Right ventricle myocardium inferior (tissue), 1 donor: ENCODE results near the gene AMBP. TPM values are rescaled to one million over a fixed set of nuclear protein-coding genes. Genes with fewer than 3 reads are reported as not detected.

ENCODE experiments used
- ATAC-seq: fragments of 200-7000 bp; cut with Tn5 transposase; one replicate; pipeline ENCODE4 v1.9.1; 2020; ENCODE audit warnings: mild to moderate bottlenecking, moderate library complexity
- DNase-seq: peaks from one replicate; pipeline ENCODE4 v3.0.0; 2021; ENCODE audit errors: missing footprints
- intact Hi-C: fragments of 100-400 bp; cut with DNase I; formaldehyde crosslinking; loops from one replicate; pipeline ENCODE4 v1.11.0; 2022
- total RNA-seq: library from RNA; stranded (reverse); fragmentation: NEBNext Ultra II Directional; extraction: Animal tissue kit (Norgen Biotek cat#: 25700); gene quantifications from one replicate; pipeline ENCODE4 v1.2.1, GENCODE V29; 2021
- donor health status: DM: no; HTN: yes; CAD: no; lungs with severe emphysema.

AMBP gene
- total RNA-seq, 1 donor from 2014 or later: not detected

DNA sequence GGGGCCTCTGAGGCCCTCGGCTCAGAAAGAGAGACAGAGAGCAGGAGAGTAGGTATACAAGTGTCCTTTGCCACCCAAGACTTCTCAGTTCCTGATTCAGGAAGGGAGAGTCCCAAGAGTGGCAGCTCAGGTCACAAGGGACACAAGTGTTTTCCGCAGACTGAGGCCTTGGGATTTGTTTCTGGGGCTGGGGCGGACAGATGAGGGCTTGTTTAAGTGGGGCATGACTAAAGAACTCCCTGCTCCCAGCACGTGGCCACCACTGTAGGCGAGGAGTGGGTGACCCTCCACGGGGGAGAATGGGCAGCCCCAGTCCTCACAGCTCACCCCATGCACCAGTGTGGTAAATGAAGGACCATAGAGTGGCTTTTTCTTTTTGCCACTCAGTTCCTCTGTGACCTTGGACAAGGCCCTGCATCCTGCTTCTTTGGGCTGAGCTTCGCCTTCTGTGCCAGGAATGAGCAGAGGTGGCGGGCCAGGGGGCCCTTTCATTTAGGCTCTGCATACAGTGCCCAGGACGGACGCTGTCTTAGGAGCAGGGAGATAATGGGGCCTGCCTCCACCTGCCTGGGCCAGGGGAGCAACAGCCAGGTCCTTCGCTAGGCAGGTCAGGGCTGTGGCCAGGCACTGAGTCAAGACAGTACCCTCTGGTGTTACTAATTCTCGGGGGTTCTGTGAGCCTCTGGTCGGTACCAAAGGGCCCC is 50.8 kb downstream of the AMBP start:
- intact Hi-C loops: no loop called here
- ATAC-seq (no peak), DNase-seq (no peak)

- no peak for DNase-seq
- intact Hi-C loops: no loop called here
- no peak for ATAC-seq
Measured at GRCh38 chr9:114026335-114026734, 51.8 kb downstream of the AMBP start.

GRCh38 chr9:114025760-114026159 is 52.3 kb downstream of the AMBP start:
- intact Hi-C loops: no loop called here
- ATAC-seq (no peak), DNase-seq (no peak)

DNA sequence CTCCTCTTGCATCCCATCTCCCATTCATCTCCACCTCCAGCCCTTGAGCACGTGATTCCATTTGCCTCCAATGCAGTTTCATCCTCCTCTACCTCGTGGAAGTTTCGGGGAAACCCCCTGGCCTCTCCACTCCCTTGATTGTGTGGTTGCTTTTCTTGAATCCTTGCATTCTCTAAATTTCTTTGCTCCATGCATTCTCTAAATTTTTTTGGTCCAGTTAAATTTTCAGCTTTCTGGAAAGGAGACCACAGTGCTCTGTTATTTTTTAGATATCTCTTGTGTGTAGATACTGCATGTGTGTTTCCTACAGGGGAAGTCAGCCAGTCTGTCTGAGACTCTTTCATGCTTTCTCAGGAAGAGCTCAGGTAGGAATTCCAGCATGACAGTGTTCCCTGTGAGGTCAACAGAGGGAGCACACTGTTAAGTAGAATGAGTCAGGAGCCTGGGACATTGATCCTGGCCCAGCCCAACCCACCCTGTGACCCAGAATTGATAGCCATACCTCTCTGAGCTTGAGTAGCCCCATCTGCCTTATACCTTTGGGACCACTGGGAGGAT is 52.8 kb downstream of the AMBP start:
- no peak for ATAC-seq
- no peak for DNase-seq
- intact Hi-C loops: no loop called here

GRCh38 chr9:114023961-114024360 is 54.1 kb downstream of the AMBP start:
- no peak for DNase-seq
- no peak for ATAC-seq
- intact Hi-C loops: no loop called here

GRCh38 chr9:114021578-114021977 is 56.5 kb downstream of the AMBP start:
- ATAC-seq: no peak
- intact Hi-C loops: no loop called here

GRCh38 chr9:114017741-114018715 is 60.1 kb downstream of the AMBP start:
- DNase-seq (no peak), ATAC-seq (no peak)
- intact Hi-C loops: no loop called here

More at GRCh38 chr9:114021578-114021977, 56.5 kb downstream of the AMBP start:
- DNase-seq: no peak

DNA sequence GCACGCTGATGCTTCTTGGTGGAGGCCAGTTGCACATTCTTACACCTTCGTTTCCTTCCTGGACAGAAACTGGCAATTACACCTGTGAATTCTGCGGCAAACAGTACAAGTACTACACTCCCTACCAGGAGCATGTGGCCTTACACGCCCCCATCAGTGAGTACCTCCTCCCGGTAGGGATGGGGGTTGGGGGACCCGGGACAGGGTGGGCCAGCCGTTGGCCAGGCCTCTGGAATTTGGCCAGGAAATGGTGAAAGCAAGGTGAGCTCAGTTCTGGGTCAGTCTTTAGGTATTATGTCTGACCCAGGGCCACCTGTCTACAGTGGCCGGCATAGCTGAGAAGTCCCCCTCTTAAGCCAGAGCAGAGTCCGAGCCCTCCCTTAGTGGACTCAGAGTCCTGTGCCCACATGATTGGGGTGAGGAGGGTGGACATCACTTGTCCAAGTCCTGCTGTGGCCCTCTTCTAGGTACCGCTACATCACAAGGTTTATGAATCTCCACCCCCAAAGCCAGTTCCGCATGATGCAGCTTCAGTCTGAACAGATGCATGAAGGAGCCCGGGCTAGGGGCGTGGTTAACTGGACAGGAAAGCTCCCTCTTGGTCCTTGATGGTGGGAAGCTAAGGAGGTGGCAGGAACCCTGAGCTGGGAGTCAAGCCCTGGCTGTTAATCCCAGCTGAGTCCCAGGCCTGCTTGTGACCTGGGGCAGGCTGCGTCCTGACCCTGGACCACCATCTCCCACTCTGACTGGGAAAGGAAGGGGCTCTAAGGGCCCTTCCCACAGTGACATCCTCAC is 61.3 kb downstream of the AMBP start:
- intact Hi-C loops: no loop called here
- no peak for ATAC-seq
- no peak for DNase-seq

- DNase-seq (no peak), ATAC-seq (no peak)
- intact Hi-C loops: no loop called here
Measured at GRCh38 chr9:114016101-114016500, 62.0 kb downstream of the AMBP start.

- ATAC-seq: no peak
- no peak for DNase-seq
- intact Hi-C loops: no loop called here
Measured at GRCh38 chr9:114015607-114016006, 62.5 kb downstream of the AMBP start.

DNA sequence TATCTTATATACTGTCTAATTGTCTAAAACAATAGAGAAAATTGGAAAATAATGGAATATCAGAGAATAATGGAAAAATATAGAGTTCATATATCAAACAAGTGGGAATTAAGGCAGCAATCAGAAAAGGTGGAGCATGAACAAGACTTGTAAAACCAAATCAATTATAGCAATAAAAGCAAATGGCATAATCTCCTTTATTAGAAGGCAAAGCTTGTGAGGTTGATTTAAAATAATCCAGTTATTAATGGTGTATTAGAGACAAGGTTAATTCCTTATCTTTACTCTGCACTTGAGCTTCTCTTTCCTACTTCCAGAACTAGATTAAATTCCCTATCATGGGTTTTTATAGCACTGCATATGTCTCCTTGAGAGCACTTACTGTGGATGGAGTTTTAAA is 64.1 kb downstream of the AMBP start:
- DNase-seq (no peak), ATAC-seq (no peak)
- intact Hi-C loops: no loop called here

- DNase-seq (no peak), ATAC-seq (no peak)
- intact Hi-C loops: no loop called here
Measured at GRCh38 chr9:114012126-114012525, 66.0 kb downstream of the AMBP start.

GRCh38 chr9:114011313-114011712 is 66.8 kb downstream of the AMBP start:
- ATAC-seq (no peak), DNase-seq (no peak)
- intact Hi-C loops: no loop called here

Other genes starting within 250 kb of the AMBP start
- 1.6 TPM for gene ZNF618, start 202.0 kb downstream of the AMBP start, total RNA-seq
- not detected for gene KIF12, start 21.0 kb upstream of the AMBP start, total RNA-seq
- 9.8 TPM for gene COL27A1, start 77.2 kb upstream of the AMBP start, total RNA-seq
- gene ORM1, start 244.8 kb upstream of the AMBP start, total RNA-seq: 0.51 TPM